ENCODE results near the gene GPHN.

- TF ChIP-seq POLR2A (IDR thresholded peaks at IDR 0.05): no peak
- TF ChIP-seq, protein P1, sequence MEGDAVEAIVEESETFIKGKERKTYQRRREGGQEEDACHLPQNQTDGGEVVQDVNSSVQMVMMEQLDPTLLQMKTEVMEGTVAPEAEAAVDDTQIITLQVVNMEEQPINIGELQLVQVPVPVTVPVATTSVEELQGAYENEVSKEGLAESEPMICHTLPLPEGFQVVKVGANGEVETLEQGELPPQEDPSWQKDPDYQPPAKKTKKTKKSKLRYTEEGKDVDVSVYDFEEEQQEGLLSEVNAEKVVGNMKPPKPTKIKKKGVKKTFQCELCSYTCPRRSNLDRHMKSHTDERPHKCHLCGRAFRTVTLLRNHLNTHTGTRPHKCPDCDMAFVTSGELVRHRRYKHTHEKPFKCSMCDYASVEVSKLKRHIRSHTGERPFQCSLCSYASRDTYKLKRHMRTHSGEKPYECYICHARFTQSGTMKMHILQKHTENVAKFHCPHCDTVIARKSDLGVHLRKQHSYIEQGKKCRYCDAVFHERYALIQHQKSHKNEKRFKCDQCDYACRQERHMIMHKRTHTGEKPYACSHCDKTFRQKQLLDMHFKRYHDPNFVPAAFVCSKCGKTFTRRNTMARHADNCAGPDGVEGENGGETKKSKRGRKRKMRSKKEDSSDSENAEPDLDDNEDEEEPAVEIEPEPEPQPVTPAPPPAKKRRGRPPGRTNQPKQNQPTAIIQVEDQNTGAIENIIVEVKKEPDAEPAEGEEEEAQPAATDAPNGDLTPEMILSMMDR (IDR thresholded peaks at IDR 0.05): peak in 1 of 7 experiments; percentile 37
Measured at GRCh38 chr14:66923251-66923650, 415.3 kb downstream of the GPHN start.
